ENCODE data around the gene ARRDC1. TPM values are rescaled to one million over a fixed set of nuclear protein-coding genes. Genes with fewer than 3 reads are reported as not detected.
A peak's percentile ranks its signal among the peaks of the same experiment; 100 is the strongest.

ARRDC1 gene
- polyA plus RNA-seq, 2 donors, result 68.5 to 207 TPM

- Histone ChIP-seq H3K4me3 (ENCODE audit: low read depth in 1 of 2, low read length in 2 of 2) (peak overlapping the region; percentile 79 to 89), H3K4me1 (ENCODE audit: control insufficient read depth in 2 of 2, insufficient read depth in 2 of 2, low read length in 1 of 2) (peaks cover 15 to 34% of the 10 kb centered on the region in 2 donors), H3K27me3 (ENCODE audit: control insufficient read depth in 1 of 2, insufficient read depth in 2 of 2, low read length in 2 of 2) (no peaks in the 10 kb centered on the region), H3K36me3 (ENCODE audit: control insufficient read depth in 2 of 2, insufficient read depth in 2 of 2, low read length in 1 of 2) (peaks cover 0 to 2% of the 10 kb centered on the region in 2 donors), H3K9me3 (ENCODE audit: control insufficient read depth in 2 of 2, insufficient read depth in 1 of 2, low read depth in 1 of 2, low read length in 1 of 2) (no peaks in the 10 kb centered on the region), H3K27ac (ENCODE audit: low read depth in 2 of 2, low read length in 1 of 2) (peak overlapping the region; percentile 55 to 94)
- WGBS, 2 donors, result 51 to 53% methylated on average over 17 of the region's 17 CpGs
Observed at GRCh38 chr9:137607141-137607857, 1.8 kb downstream of the ARRDC1 start.

GRCh38 chr9:137610944-137611343 lies 5.5 kb downstream of the ARRDC1 start:
- peaks cover 13 to 45% of the 10 kb centered on the region in 2 donors for H3K4me1 ChIP-seq (ENCODE audit: control insufficient read depth in 2 of 2, insufficient read depth in 2 of 2, low read length in 1 of 2)
- WGBS, 2 donors, result 70 to 71% methylated on average over 6 of the region's 6 CpGs

GRCh38 chr9:137611623-137612609 lies 6.4 kb downstream of the ARRDC1 start:
- peaks cover 7 to 39% of the 10 kb centered on the region in 2 donors for H3K4me1 ChIP-seq (ENCODE audit: control insufficient read depth in 2 of 2, insufficient read depth in 2 of 2, low read length in 1 of 2)
- H3K27ac ChIP-seq (ENCODE audit: low read depth in 2 of 2, low read length in 1 of 2), result peak overlapping the region; percentile 93 to 99
- no peaks in the 10 kb centered on the region for H3K27me3 ChIP-seq (ENCODE audit: control insufficient read depth in 1 of 2, insufficient read depth in 2 of 2, low read length in 2 of 2)
- peak overlapping the region; percentile 36 to 47 for H3K4me3 ChIP-seq (ENCODE audit: low read depth in 1 of 2, low read length in 2 of 2)
- H3K9me3 ChIP-seq (ENCODE audit: control insufficient read depth in 2 of 2, insufficient read depth in 1 of 2, low read depth in 1 of 2, low read length in 1 of 2), result no peaks in the 10 kb centered on the region
- peaks cover 0 to 34% of the 10 kb centered on the region in 2 donors for H3K36me3 ChIP-seq (ENCODE audit: control insufficient read depth in 2 of 2, insufficient read depth in 2 of 2, low read length in 1 of 2)
- 29 to 35% methylated on average over 21 of the region's 21 CpGs for WGBS, 2 donors

More at GRCh38 chr9:137610944-137611343, 5.5 kb downstream of the ARRDC1 start:
- peak overlapping the region; percentile 93 to 99 for H3K27ac ChIP-seq (ENCODE audit: low read depth in 2 of 2, low read length in 1 of 2)
- H3K36me3 ChIP-seq (ENCODE audit: control insufficient read depth in 2 of 2, insufficient read depth in 2 of 2, low read length in 1 of 2), result peaks cover 0 to 32% of the 10 kb centered on the region in 2 donors
- no peaks in the 10 kb centered on the region for H3K27me3 ChIP-seq (ENCODE audit: control insufficient read depth in 1 of 2, insufficient read depth in 2 of 2, low read length in 2 of 2)
- no peaks in the 10 kb centered on the region for H3K9me3 ChIP-seq (ENCODE audit: control insufficient read depth in 2 of 2, insufficient read depth in 1 of 2, low read depth in 1 of 2, low read length in 1 of 2)
- H3K4me3 ChIP-seq (ENCODE audit: low read depth in 1 of 2, low read length in 2 of 2), result no peak overlapping the region

- no peaks in the 10 kb centered on the region for H3K27me3 ChIP-seq (ENCODE audit: control insufficient read depth in 1 of 2, insufficient read depth in 2 of 2, low read length in 2 of 2)
- H3K36me3 ChIP-seq (ENCODE audit: control insufficient read depth in 2 of 2, insufficient read depth in 2 of 2, low read length in 1 of 2), result peaks cover 0 to 36% of the 10 kb centered on the region in 2 donors
- peak overlapping the region; percentile 36 to 47 for H3K4me3 ChIP-seq (ENCODE audit: low read depth in 1 of 2, low read length in 2 of 2)
Observed at GRCh38 chr9:137612741-137613142, 7.3 kb downstream of the ARRDC1 start.

GRCh38 chr9:137613259-137613658 lies 7.8 kb downstream of the ARRDC1 start:
- H3K36me3 ChIP-seq (ENCODE audit: control insufficient read depth in 2 of 2, insufficient read depth in 2 of 2, low read length in 1 of 2), result peaks cover 0 to 36% of the 10 kb centered on the region in 2 donors
- H3K4me1 ChIP-seq (ENCODE audit: control insufficient read depth in 2 of 2, insufficient read depth in 2 of 2, low read length in 1 of 2), result peaks cover 2 to 35% of the 10 kb centered on the region in 2 donors
- peak overlapping the region; percentile 93 to 99 for H3K27ac ChIP-seq (ENCODE audit: low read depth in 2 of 2, low read length in 1 of 2)
- no peaks in the 10 kb centered on the region for H3K27me3 ChIP-seq (ENCODE audit: control insufficient read depth in 1 of 2, insufficient read depth in 2 of 2, low read length in 2 of 2)
- H3K9me3 ChIP-seq (ENCODE audit: control insufficient read depth in 2 of 2, insufficient read depth in 1 of 2, low read depth in 1 of 2, low read length in 1 of 2), result no peaks in the 10 kb centered on the region
- WGBS, 2 donors, result 84 to 88% methylated on average over 5 of the region's 5 CpGs
- H3K4me3 ChIP-seq (ENCODE audit: low read depth in 1 of 2, low read length in 2 of 2), result peak overlapping the region in 1 of 2 donors; percentile 47

More at GRCh38 chr9:137612741-137613142, 7.3 kb downstream of the ARRDC1 start:
- 53% methylated on average over 8 of the region's 8 CpGs for WGBS, 2 donors
- peaks cover 2 to 34% of the 10 kb centered on the region in 2 donors for H3K4me1 ChIP-seq (ENCODE audit: control insufficient read depth in 2 of 2, insufficient read depth in 2 of 2, low read length in 1 of 2)
- H3K9me3 ChIP-seq (ENCODE audit: control insufficient read depth in 2 of 2, insufficient read depth in 1 of 2, low read depth in 1 of 2, low read length in 1 of 2), result no peaks in the 10 kb centered on the region
- H3K27ac ChIP-seq (ENCODE audit: low read depth in 2 of 2, low read length in 1 of 2), result peak overlapping the region; percentile 93 to 99

GRCh38 chr9:137613738-137614523 lies 8.4 kb downstream of the ARRDC1 start:
- peak overlapping the region; percentile 93 to 99 for H3K27ac ChIP-seq (ENCODE audit: low read depth in 2 of 2, low read length in 1 of 2)
- H3K4me1 ChIP-seq (ENCODE audit: control insufficient read depth in 2 of 2, insufficient read depth in 2 of 2, low read length in 1 of 2), result peaks cover 2 to 35% of the 10 kb centered on the region in 2 donors
- H3K36me3 ChIP-seq (ENCODE audit: control insufficient read depth in 2 of 2, insufficient read depth in 2 of 2, low read length in 1 of 2), result peaks cover 0 to 36% of the 10 kb centered on the region in 2 donors
- no peaks in the 10 kb centered on the region for H3K9me3 ChIP-seq (ENCODE audit: control insufficient read depth in 2 of 2, insufficient read depth in 1 of 2, low read depth in 1 of 2, low read length in 1 of 2)
- no peaks in the 10 kb centered on the region for H3K27me3 ChIP-seq (ENCODE audit: control insufficient read depth in 1 of 2, insufficient read depth in 2 of 2, low read length in 2 of 2)
- 92 to 93% methylated on average over 27 of the region's 27 CpGs for WGBS, 2 donors
- peak overlapping the region in 1 of 2 donors; percentile 47 for H3K4me3 ChIP-seq (ENCODE audit: low read depth in 1 of 2, low read length in 2 of 2)

GRCh38 chr9:137614631-137615386 lies 9.3 kb downstream of the ARRDC1 start:
- H3K9me3 ChIP-seq (ENCODE audit: control insufficient read depth in 2 of 2, insufficient read depth in 1 of 2, low read depth in 1 of 2, low read length in 1 of 2), result no peaks in the 10 kb centered on the region
- peaks cover 2 to 35% of the 10 kb centered on the region in 2 donors for H3K4me1 ChIP-seq (ENCODE audit: control insufficient read depth in 2 of 2, insufficient read depth in 2 of 2, low read length in 1 of 2)
- H3K36me3 ChIP-seq (ENCODE audit: control insufficient read depth in 2 of 2, insufficient read depth in 2 of 2, low read length in 1 of 2), result peaks cover 0 to 36% of the 10 kb centered on the region in 2 donors
- WGBS, 2 donors, result 88 to 94% methylated on average over 25 of the region's 25 CpGs
- no peaks in the 10 kb centered on the region for H3K27me3 ChIP-seq (ENCODE audit: control insufficient read depth in 1 of 2, insufficient read depth in 2 of 2, low read length in 2 of 2)
- H3K27ac ChIP-seq (ENCODE audit: low read depth in 2 of 2, low read length in 1 of 2), result no peak overlapping the region
- no peak overlapping the region for H3K4me3 ChIP-seq (ENCODE audit: low read depth in 1 of 2, low read length in 2 of 2)

- 87 to 88% methylated on average over 19 of the region's 19 CpGs for WGBS, 2 donors
Observed at GRCh38 chr9:137615387-137615871, 9.9 kb downstream of the ARRDC1 start.

More at GRCh38 chr9:137615387-137615871, 9.9 kb downstream of the ARRDC1 start:
- no peaks in the 10 kb centered on the region for H3K9me3 ChIP-seq (ENCODE audit: control insufficient read depth in 2 of 2, insufficient read depth in 1 of 2, low read depth in 1 of 2, low read length in 1 of 2)
- H3K4me1 ChIP-seq (ENCODE audit: control insufficient read depth in 2 of 2, insufficient read depth in 2 of 2, low read length in 1 of 2), result peaks cover 2 to 37% of the 10 kb centered on the region in 2 donors
- no peak overlapping the region for H3K4me3 ChIP-seq (ENCODE audit: low read depth in 1 of 2, low read length in 2 of 2)
- H3K27me3 ChIP-seq (ENCODE audit: control insufficient read depth in 1 of 2, insufficient read depth in 2 of 2, low read length in 2 of 2), result no peaks in the 10 kb centered on the region
- H3K27ac ChIP-seq (ENCODE audit: low read depth in 2 of 2, low read length in 1 of 2), result no peak overlapping the region
- H3K36me3 ChIP-seq (ENCODE audit: control insufficient read depth in 2 of 2, insufficient read depth in 2 of 2, low read length in 1 of 2), result peaks cover 0 to 36% of the 10 kb centered on the region in 2 donors

Data from esophagus (tissue), 2 donors.